T-helper 1 cell treated with Interleukin-12 subunit alpha and Interleukin-12 subunit beta and Interleukin-4 antibody, amounts not matched to agents 30 μg/mL and 1 μg/mL, for 36 hours (primary cell): ENCODE measurements around the gene THBS4.

Experiments
- H3K27ac Mint-ChIP-seq: one replicate; pipeline ENCODE4 v1.8.0; 2021; ENCODE audit warnings: mild to moderate bottlenecking, mixed read lengths
- H3K27me3 Mint-ChIP-seq: one replicate; pipeline ENCODE4 v1.8.0; 2021; ENCODE audit warnings: low read depth, mixed read lengths
- H3K36me3 Mint-ChIP-seq: one replicate; pipeline ENCODE4 v1.8.0; 2021; ENCODE audit warnings: low read depth, mixed read lengths
- H3K4me1 Mint-ChIP-seq: one replicate; pipeline ENCODE4 v1.8.0; 2021; ENCODE audit warnings: low read depth, mixed read lengths
- H3K4me3 Mint-ChIP-seq: one replicate; pipeline ENCODE4 v1.8.0; 2021; ENCODE audit warnings: mild to moderate bottlenecking, moderate library complexity, mixed read lengths
- H3K9me3 Mint-ChIP-seq: one replicate; pipeline ENCODE4 v1.8.0; 2021; ENCODE audit warnings: mixed read lengths

The THBS4 gene

DNA sequence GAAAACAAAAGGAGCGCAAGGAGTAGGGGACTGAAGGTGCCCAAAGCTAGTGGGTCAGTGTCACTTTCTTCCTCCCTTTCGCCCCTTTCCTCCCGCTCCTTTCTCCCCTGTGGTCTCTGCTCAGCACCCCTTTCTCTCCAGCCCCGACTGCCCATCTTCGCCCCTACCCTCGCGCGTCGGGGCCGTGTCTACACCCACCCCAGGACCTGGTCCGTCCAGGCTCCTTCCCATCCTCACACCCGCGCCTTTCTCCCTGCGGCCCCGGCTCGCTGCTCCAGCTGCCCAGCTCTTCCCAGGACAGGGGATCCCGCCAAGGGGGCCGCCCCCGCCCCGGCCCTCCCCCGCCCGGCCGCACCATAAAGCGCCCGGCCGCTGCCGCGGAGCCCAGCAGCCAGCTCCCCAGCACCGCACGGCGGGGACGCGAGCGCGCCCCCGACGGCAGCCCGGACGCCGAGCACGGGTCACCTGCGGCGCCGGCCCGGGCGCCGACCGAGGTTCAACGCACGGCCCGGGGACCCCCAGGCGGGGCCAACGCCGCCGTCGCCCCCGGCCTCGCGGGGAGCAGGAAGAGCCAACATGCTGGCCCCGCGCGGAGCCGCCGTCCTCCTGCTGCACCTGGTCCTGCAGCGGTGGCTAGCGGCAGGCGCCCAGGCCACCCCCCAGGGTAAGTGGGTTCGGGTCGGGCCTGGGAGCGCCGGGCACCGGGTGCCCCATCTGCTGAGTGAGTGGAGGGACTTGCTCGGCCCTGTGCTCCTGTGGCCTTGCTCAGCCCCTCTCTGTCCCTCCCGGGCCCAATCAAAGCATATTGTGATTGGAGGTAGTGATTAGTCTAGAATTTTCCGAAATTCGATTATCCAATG lies at the start of gene THBS4:
THBS4 (plus strand) TSS at position 387 of the 860 bp plus-strand sequence; CDS start at position 577, 190 bp downstream.
- peaks cover 21% of the 10 kb centered on the region for H3K4me1 Mint-ChIP-seq
- no peaks in the 10 kb centered on the region for H3K36me3 Mint-ChIP-seq
- H3K27ac Mint-ChIP-seq: no peak within 1 kb of the TSS
- peak within 1 kb of the TSS; percentile 56 for H3K4me3 Mint-ChIP-seq
- H3K9me3 Mint-ChIP-seq: no peaks in the 10 kb centered on the region
- H3K27me3 Mint-ChIP-seq: peaks cover 62% of the 10 kb centered on the region

DNA sequence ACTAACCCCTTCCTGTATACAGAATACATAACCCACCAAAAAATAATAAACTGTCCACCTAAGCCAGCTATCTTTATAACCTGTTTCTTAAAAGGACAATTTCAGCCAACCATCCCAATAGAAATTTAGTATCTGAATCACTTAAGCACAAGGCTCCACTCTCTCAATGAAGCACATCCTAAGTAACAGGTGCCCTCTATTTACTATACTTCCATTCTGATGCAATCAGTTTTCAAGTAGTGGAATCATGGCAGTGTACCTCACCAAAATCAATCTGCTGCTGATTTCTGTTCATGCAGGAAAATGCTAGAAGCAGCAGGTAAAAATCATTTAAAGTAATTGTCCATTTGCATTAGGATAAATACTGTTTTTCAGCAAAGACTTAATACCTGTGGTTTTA lies 48.9 kb upstream of the THBS4 start:
- H3K27me3 Mint-ChIP-seq: no peaks in the 10 kb centered on the region
- no peaks in the 10 kb centered on the region for H3K9me3 Mint-ChIP-seq
- H3K4me3 Mint-ChIP-seq: peak overlapping the region; percentile 47
- peak overlapping the region; percentile 4 for H3K27ac Mint-ChIP-seq
- H3K36me3 Mint-ChIP-seq: peaks cover 64% of the 10 kb centered on the region
- H3K4me1 Mint-ChIP-seq: peaks cover 48% of the 10 kb centered on the region

DNA sequence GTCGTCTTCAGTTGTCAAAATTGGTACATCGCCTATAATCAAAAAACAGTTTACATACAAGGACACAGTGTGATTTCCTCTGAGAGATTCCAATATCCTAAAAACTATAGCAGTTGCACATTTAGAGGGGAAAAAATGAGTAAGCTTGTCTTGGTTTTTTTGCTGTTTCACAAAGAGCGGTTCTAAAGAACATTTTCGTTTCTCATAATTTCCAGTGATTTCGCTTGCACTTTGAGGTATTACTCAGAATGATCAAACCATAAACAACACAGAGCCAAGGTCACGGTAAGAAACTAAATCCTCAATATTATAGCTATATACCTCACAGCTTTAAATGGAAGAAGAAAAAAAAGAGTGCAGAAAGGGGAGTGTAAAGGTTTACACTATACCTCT lies 44.9 kb upstream of the THBS4 start:
- peaks cover 14% of the 10 kb centered on the region for H3K9me3 Mint-ChIP-seq
- peak overlapping the region; percentile 99 for H3K27ac Mint-ChIP-seq
- peaks cover 4% of the 10 kb centered on the region for H3K27me3 Mint-ChIP-seq
- peaks cover 41% of the 10 kb centered on the region for H3K4me1 Mint-ChIP-seq
- H3K36me3 Mint-ChIP-seq: peaks cover 36% of the 10 kb centered on the region
- peak overlapping the region; percentile 90 for H3K4me3 Mint-ChIP-seq

DNA sequence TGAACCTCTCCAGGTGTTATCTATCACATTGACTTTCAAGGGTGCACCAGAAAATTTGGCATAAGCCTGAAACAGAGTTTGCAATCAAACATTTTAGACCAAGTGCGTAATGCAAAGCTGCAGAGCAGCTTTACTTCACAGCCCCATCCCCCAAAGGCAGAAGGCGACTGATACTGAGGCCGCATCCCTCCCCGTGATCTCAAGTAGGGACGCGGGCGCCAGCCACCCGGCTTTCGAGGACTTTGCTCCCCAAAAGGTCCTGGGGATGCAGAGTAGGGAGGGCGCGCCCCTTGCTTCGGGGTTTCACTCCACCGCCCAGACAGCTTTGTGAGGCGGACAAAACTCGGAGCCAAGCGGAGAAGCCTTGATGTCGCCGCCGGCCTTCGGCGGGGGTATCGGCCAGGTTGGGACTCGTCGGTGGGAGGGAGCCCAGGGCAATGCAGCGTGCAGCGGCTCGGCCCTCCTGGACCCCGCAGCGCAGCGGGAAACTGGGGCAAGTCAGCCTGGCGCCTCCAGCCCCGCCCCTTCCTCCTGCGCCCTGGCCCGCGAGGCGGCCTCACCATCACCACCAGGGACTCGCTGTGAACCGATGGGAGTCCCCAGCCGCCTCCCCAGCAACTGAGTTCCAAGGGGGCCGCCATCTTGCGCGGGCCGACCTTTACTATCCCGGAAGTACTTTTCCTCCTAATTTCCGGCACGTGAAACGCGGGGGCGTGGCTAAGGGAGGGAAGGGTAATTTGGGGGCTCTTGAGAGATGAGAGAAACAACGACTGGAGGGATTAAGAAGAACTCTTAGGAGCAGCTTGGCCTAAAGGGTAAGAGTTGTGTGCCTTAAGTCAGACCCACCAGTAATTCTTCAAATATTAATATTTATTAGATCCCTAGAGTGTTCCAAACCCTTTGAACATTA lies 44.3 kb upstream of the THBS4 start, which contains the start of gene MTX3:
MTX3 (minus strand) TSS at position 665 of the 910 bp plus-strand sequence; CDS start at position 641, 24 bp downstream.
- Mint-ChIP-seq H3K4me3 (peak within 1 kb of the TSS; percentile 90), H3K27me3 (peaks cover 7% of the 10 kb centered on the region), H3K9me3 (peaks cover 17% of the 10 kb centered on the region), H3K27ac (peak within 1 kb of the TSS; percentile 99), H3K4me1 (peaks cover 38% of the 10 kb centered on the region), H3K36me3 (peaks cover 36% of the 10 kb centered on the region)

DNA sequence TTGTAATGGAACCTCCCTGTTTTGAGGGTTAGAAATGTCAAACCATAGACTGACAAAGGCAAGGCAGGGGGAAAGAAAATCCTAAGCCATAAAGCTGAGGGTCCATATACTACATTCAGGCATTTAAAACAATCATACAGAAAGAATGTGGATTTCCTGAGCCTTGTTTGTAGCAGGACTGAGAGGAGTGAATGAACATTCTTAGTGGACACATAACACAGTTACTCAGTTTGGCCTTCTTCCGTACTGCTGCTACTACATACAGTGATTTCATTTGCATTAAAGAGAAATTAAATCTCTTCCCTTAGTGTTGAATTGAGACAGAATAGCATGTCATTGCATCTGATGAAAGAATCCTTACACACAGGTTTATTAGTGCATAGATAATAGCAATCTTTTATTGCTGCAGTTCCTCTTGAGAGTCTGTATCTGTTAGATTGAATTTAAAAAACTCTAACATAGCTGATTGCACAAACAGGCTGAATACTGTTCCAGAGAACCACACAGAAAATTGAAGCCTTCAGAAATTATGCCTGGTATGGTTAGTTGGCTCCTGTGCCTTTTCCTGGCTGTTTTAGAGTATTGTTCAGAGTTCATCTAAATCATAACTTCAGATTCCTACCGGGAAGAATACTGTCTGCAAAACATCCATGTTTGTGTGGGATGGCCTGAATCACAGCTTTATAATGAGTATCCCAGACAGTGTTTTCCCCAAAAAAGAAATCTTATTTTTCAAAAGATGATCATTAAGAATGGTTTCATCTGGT lies 42.1 kb upstream of the THBS4 start:
- H3K9me3 Mint-ChIP-seq: peaks cover 17% of the 10 kb centered on the region
- H3K4me3 Mint-ChIP-seq: peak overlapping the region; percentile 48
- peak overlapping the region; percentile 38 for H3K27ac Mint-ChIP-seq

DNA sequence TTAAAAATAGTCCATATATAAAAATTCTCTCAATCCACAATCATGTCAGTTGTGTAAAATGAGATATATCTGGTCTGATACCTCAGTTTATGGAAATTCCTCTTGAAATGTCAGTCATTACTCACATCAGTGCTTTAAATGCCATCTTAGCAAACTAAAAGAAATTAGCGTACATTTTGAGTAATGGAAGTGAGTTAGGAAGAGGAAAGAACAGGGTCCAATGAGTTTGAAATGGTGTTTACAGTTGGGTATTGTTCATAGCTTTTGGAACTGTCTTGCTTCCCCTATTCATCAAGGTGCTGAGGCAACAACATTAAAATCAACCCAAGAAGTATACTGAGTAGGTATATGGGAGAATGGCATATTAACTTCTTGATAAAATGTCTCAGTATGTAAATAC lies 35.4 kb upstream of the THBS4 start:
- H3K36me3 Mint-ChIP-seq: peaks cover 6% of the 10 kb centered on the region
- H3K27ac Mint-ChIP-seq: no peak overlapping the region
- no peak overlapping the region for H3K4me3 Mint-ChIP-seq
- H3K27me3 Mint-ChIP-seq: peaks cover 11% of the 10 kb centered on the region
- peaks cover 8% of the 10 kb centered on the region for H3K9me3 Mint-ChIP-seq
- no peaks in the 10 kb centered on the region for H3K4me1 Mint-ChIP-seq

More for the DNA sequence above, 42.1 kb upstream of the THBS4 start:
- H3K27me3 Mint-ChIP-seq: peaks cover 7% of the 10 kb centered on the region
- peaks cover 18% of the 10 kb centered on the region for H3K36me3 Mint-ChIP-seq
- peaks cover 30% of the 10 kb centered on the region for H3K4me1 Mint-ChIP-seq

DNA sequence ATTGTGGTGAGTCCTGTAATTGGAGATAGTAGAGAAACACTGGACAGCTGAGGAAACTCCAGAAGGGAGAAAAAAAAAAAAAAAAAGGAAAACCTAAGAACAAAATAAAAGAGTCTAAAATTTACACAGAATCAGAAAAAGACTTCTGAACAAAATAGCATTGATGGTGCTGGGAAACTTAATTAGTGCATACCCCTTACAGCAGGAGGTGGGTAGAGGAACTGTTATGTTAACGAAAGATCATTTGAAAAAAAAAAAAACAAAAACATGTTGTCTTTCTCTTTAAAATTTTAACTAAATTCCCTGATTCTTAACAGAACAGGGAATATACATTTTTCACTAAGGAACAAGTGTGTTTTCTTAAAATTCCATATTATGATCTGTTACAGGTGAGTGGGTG lies 32.5 kb upstream of the THBS4 start:
- Mint-ChIP-seq H3K9me3 (no peaks in the 10 kb centered on the region), H3K4me3 (no peak overlapping the region), H3K27ac (no peak overlapping the region), H3K4me1 (no peaks in the 10 kb centered on the region), H3K36me3 (no peaks in the 10 kb centered on the region), H3K27me3 (peaks cover 3% of the 10 kb centered on the region)

DNA sequence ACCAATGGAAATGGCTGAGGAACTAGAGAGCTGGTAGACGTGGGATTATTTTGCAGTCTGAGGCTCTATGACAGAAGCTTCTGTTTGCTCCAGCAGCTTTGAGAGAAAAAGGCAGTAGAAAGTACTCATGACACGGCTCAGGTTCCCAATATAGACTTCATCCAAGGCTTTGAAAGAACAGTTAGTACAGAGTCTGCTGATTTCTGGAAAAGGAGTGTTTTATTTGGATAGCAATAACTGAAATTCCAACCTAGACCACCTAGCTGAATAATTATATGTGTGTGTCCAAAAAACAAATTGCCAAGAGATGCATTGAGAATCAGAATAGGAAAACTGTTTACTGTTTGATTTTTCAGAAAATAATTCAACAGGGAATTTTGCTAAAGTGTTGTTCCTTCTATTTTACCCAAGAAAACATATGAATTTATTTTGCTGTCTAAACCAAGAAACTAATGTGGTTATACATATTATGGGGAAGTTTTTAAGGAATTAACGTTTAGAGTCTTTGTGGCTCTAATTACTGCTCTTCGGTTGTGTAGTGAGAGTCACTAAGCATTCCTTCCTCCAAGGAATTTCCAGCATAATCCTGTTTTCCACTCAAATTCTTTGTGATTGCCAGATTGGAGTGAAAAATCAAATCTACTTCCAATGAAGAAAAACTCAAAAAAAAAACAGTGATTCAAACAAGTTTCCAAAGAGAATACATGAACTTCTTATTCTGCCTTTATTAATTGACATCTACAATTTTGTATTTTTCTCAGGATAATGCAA lies 26.0 kb upstream of the THBS4 start:
- H3K9me3 Mint-ChIP-seq: no peaks in the 10 kb centered on the region
- peaks cover 1% of the 10 kb centered on the region for H3K36me3 Mint-ChIP-seq
- H3K4me1 Mint-ChIP-seq: peaks cover 4% of the 10 kb centered on the region
- no peaks in the 10 kb centered on the region for H3K27me3 Mint-ChIP-seq
- H3K4me3 Mint-ChIP-seq: no peak overlapping the region
- H3K27ac Mint-ChIP-seq: no peak overlapping the region

DNA sequence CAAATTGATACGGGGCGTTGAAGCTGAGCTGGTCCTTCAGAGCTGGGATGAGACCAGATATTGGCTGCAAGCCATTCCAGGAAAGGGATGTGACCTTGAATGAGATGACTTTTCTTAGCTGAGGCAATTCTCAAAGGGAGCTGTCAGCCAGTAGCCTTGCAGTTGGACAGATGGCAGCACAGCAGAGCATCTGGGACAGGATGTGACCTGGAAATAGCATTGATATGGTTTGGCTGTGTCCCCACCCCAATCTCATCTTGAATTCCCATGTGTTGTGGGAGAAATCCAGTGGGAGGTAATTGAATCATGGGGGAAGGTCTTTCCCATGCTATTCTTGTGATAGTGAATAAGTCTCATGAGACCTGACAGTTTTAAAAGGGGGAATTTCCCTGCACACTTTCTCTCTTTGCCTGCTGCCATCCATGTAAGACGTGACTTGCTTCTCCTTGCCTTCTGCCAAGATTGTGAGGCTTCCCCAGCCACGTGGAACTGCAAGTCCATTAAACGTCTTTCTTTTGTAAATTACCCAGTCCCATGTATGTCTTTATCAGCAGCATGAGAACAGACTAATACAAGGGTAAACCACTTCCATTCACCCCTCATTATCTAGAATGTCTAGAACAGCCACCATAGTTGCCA lies 24.3 kb upstream of the THBS4 start:
- Mint-ChIP-seq H3K4me3 (no peak overlapping the region), H3K36me3 (peaks cover 1% of the 10 kb centered on the region), H3K9me3 (no peaks in the 10 kb centered on the region), H3K4me1 (peaks cover 4% of the 10 kb centered on the region), H3K27me3 (no peaks in the 10 kb centered on the region), H3K27ac (no peak overlapping the region)

DNA sequence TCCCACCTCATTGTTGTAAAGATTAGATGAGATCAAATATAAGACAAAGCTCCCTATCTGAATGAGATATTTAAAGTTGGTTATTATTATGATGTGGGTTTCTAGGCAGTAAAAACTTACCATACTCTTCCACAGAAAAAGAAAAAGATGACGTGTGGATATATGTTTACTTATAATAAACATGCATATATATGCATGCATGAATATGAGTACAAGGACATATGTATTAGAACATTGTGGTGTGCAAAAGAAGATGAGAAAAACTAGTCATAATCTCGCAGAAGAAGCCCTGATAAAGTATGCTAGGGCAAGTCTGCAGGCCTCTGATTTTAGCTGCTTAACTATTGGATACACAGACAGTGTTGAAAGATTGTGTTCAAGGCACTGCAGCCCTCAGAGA lies 10.1 kb upstream of the THBS4 start:
- Mint-ChIP-seq H3K27me3 (peaks cover 29% of the 10 kb centered on the region), H3K36me3 (no peaks in the 10 kb centered on the region), H3K9me3 (no peaks in the 10 kb centered on the region), H3K4me1 (no peaks in the 10 kb centered on the region), H3K4me3 (no peak overlapping the region), H3K27ac (no peak overlapping the region)

DNA sequence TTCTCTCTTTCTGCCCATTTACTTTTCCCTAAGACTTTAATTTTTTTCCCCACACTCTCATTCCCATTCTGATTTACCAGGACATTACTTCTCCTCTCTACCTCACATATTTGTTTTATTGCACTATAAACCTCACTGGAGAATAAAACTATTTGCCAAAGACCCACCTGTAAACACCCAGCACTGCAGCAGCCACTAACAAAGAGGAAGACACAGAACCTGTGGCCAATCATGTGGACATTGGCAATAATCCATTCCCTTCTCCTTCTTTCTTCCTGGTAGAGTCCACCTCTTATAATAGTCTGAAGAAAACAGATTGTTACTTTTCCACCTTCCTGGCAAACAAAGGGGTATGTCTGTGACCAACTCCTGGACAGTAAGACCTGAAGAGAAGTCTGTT lies 8.3 kb upstream of the THBS4 start:
- H3K36me3 Mint-ChIP-seq: no peaks in the 10 kb centered on the region
- peaks cover 29% of the 10 kb centered on the region for H3K27me3 Mint-ChIP-seq
- no peak overlapping the region for H3K27ac Mint-ChIP-seq
- no peak overlapping the region for H3K4me3 Mint-ChIP-seq
- H3K9me3 Mint-ChIP-seq: no peaks in the 10 kb centered on the region
- peaks cover 2% of the 10 kb centered on the region for H3K4me1 Mint-ChIP-seq

DNA sequence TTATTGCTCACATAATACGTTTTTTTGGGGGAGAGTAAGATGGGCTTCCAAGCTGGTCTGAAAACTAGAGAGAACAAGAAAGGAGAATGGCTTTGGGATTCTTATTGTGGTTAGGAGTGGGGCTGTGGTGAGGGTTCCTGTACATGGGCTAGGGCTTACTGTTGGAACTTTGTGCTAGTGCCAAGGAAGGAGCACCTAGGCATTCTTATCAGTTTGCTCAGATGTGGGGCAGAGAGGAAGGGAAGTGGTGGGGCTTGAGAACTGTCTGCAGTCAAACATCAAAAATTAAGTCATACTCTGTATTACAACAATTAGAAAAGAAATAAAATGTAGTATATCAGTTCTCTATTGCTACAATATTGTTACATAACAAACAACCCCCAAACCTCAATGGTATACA lies 4.0 kb upstream of the THBS4 start:
- peaks cover 47% of the 10 kb centered on the region for H3K27me3 Mint-ChIP-seq
- H3K4me3 Mint-ChIP-seq: no peak overlapping the region
- H3K9me3 Mint-ChIP-seq: no peaks in the 10 kb centered on the region
- no peak overlapping the region for H3K27ac Mint-ChIP-seq
- H3K36me3 Mint-ChIP-seq: no peaks in the 10 kb centered on the region
- H3K4me1 Mint-ChIP-seq: peaks cover 18% of the 10 kb centered on the region

DNA sequence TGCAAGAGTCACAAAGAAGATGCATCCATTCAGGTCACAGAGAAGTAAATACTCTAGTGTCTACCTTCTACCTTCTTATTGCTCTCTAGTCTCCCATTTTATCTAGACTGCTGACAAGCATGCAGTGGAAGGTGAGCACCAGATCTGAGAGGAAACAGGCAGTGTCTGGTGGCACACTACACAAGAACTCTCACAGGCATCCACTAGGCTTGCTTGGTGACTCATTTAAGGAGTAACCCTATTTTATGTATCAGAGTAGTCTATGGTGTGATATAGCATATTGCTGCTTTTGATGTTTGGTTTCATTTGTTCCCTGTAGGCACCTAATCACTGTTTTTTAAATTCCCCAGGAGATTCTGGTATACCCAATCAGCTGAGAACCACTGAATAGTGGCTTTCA lies 1.6 kb upstream of the THBS4 start:
- no peak overlapping the region for H3K4me3 Mint-ChIP-seq
- peaks cover 56% of the 10 kb centered on the region for H3K27me3 Mint-ChIP-seq
- no peak overlapping the region for H3K27ac Mint-ChIP-seq
- peaks cover 21% of the 10 kb centered on the region for H3K4me1 Mint-ChIP-seq
- H3K9me3 Mint-ChIP-seq: no peaks in the 10 kb centered on the region
- no peaks in the 10 kb centered on the region for H3K36me3 Mint-ChIP-seq
